Left renal cortex interstitium (tissue), 4 donors: ENCODE results near the gene CASZ1. TPM values are rescaled to one million over a fixed set of nuclear protein-coding genes. Genes with fewer than 3 reads are reported as not detected.
A peak's percentile ranks its signal among the peaks of the same experiment; 100 is the strongest.

Source experiments
- DNase-seq, 4 donors: peaks; one replicate each; pipeline ENCODE4 v3.0.0-alpha.2; 2013; ENCODE audit warnings: low read depth in 4 of 4, low spot score in 2 of 4, missing footprints in 1 of 4
- polyA plus RNA-seq, 4 donors: library from polyadenylated mRNA; unstranded; fragments of 120-200 nt; gene quantifications; one replicate each; pipeline ENCODE4 v1.2.1, GENCODE V29; 2013; ENCODE audit not compliant: insufficient read length in 4 of 4

The CASZ1 gene
- polyA plus RNA-seq, 4 donors: 13.5 to 24.4 (median 19.8) TPM

DNA sequence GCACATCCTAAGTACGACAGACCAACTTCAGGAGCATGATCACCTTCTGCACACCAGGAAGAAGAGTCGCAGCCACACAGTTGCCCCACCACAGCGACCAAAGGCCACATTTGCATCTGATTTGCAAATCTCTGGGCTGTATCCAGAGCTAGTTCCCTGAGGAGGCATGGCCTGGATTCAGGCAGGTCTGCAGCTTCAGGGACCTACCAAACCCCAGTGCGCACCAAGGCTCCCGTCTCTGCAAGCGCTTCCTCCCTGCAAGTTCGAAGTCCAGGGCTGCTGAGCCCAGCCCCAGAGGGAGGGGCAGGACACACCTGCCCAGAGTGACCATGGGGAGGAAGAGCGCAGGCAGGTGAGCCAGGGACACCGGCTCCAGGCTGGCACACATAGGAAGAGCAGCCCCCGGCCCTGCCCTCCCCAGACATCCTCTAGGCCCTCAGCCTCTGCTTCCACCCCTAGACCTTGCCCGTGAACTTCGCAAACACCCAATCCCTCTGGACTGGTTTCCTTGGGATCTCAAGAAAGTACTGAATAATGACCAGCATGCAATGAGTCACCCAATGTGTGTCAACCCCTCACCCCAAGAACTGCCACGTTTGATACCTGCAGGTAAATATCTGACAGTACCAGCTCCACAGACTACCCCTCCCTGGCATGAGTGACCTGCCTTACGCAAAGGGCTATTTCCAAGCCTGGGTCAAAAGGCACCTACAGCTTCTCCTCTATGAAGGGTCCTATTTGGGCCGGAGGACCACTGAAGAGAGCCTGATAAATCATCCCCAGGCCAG, 36.8 kb downstream of the CASZ1 start:
- no peak for DNase-seq

DNA sequence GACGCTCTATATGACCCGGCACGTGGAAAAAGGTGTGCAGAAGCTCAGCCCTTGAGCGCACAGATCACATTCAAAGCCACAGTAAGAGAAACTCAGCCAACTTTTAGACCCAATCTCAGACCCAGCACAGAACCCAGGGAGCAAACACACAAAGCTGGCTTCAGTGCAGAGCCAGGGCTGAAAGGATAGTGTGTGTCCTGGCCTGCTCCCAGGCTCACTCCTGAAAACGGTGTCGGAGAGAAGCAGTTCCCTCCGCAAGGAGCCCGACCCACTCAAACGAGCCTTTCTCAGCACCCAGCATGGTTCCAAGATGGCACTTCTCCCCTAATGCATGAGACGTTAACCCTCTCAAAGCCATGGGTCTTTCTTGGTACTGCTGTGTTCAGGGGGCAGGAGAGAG, 39.6 kb downstream of the CASZ1 start:
- DNase-seq: no peak

DNA sequence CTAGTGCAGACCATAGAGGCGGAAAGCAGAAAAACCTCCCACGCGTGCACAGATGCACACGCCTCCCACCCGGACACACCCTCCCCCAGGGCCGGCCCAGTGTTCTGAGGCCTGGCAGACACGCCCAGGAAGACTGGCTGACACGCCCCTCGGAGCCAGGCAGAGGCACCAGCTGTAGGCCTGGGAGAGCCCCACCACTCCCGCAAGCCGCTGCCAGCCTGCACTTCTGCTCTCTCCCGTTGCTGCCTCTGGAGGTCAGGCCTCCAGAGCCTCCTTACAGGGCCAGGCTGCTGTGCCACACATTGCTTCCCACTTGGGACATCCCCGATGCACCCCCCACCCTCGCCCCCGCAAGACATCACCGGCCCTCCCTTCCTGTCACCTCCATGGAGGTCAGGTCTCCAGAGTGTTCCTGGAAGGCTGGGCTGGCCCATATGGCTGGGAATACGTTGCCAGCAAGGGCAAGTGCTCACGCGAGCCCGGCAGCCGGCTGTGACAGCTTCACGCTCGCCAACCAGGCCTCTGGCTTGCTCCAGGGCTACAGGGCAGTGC, 40.4 kb downstream of the CASZ1 start:
- DNase-seq: peak in 1 of 4 donors; percentile 46

DNA sequence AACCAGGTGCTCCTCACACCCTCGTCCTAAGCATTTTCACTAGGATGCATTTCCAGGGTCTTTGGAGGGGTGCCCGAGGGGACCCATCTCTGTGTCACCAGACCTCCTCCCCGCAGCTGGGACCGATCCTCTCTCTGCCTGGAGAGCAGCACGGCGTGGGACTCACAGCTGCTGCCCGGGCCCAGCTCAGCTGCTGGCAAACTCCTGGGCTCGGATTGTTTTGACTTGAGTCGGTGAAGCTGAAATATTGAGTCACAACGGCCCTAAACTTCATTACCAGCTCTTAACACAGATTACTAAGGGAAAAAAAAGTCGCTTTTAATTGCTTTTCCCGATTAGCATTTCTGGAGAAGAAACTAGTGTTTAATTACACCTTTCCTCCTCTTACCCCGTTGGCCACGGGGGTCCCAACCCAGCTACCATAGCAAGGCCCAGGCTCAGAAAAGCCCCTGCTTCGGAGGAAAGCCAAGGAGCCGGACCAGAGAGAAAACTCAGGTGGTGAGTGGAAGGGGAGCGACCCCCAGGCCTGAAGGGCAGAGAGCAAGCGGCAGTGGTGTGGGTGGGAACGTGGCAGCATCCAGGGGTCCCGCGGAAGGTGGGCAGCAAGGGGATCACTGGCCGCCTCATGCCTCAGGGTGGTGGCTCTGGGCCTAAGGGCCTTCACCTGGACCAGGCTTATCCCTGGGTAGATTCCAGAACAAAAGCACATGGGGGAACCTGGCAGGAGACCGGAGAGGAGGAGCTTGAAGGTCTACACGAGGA, 41.7 kb downstream of the CASZ1 start:
- no peak for DNase-seq

DNA sequence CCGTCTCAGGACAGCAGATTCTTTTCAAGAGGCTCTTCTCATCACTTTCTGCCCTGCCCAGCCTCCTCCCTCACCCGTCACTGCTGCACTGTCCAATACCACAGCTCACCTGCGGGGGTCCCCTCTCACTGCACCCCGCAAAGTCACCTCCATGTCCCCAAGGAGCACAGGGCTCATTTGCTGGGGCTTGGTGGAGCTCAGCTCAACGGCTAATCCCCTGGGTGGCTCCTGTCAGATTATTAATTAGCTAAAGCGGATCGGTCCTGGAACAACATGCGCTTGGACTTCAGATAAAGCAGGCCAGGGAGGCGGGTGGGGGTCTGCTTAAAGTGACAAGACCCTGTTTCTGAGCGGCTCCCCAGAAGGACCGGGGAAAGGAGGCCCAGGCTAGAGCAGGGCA, 43.1 kb downstream of the CASZ1 start:
- DNase-seq: no peak

DNA sequence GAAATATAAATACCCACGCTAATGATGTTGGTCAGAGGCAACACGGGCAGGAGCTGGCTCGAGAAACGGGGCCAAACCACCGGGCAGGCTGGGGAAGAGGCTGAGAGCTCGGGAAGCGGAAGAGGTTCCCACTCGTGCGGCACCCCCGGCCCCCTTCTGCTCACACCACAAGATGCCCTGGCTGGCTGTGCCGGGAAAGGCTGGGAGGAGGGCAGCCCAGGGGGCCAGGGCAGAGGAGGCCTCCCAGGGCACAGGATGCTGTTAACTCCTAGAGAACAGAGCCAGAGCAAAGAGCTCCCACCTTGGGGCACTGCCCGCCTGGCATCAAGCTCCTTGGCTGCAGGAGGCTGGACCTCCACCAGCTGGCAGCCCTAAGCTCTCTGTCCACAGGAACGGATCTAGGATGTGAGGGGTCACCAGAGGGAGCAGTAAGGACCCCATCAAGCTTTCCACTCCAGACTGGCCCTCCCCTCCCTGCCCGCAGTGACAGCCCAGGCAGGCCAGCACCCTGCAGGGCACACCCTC, 44.8 kb downstream of the CASZ1 start:
- DNase-seq: no peak

DNA sequence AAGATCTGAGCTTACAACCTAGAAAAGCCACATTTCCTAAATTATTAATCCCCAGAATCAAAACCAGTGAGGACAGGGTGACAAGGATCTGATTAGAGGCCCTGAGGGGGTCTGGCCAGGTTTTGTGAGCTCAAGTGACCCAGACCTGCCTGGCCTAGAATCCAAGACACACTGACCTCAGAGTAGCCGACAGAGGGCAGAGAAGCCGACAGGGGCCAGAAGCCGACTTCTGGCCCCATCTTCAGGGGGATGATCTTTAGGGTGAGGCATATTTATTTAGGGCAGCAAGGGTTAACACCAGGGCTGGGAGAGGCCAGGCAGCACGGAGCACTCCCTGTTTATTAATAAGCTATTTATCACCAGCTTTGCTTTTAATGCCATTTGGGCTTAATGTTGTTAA, 45.3 kb downstream of the CASZ1 start:
- no peak for DNase-seq

DNA sequence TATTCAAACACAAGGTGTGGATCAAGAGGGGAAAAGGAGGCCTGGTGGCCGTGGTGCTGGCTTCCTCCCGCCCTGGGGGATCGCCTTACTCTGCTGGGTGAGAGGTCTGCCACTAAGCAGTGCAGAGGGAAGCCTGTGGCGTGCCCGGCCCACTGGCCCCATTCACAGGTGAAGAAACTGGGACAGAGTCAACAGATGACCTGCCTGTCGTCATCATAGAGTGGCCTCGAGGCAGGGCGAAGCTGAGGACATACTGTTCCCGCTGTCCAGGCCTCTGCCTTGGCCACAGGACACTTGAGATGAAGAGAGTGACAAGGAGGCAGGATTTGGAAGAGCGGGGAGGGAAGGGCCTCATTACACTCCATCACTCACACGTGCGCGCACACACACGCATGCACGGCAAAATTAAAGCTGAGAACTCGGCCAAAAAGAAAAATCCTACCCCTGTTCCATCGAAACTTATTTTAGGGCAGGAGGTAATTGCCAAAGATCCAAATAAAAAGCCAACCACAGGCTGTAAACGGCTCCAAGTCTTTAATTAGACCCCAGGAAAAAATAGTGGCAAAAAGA, 50.5 kb downstream of the CASZ1 start:
- DNase-seq: no peak

DNA sequence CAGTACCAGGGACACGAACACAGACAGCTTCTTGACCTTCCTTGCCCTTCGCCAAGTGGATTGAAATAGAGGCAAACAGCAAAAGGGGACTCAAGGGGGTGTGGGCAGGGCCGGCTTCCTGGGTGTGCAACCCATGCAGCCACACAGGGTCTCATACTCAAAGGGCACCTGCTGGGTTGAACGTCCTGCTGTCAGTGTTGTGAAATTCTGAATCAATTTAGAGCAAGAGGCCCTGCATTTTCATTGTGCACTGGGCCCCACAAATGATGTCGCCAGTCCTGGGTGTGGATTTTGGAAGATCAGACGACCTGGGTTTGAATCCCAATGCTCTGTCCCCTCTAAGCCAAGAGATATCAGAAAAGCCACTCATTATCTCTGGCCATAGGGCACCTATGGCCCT, 51.1 kb downstream of the CASZ1 start:
- no peak for DNase-seq

DNA sequence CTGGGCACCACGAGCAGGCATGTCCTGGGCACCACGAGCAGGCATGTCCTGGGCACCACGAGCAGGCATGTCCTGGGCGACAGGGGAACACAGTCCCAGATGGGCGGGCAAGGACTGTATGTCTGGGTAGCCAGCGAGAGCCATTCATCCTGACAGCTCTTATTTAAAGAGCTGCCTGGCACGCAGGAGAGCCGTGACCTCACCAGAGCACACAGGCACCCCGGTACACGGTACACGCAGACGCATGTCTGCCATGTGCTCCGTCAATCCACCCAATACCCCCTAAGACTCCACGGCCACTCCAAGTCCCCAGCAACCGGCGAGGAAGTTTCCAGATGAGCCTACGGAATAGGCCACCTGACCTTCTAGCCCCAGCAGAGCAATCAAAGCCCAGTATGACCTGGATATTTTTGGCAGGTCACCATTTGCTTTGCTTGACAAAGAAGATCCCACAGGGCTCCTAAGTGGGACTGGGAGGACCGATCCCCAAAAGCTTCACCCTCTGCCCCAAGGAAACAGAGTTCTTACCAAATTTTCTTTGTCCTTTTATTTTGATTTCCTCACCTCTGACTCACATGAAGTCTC, 51.7 kb downstream of the CASZ1 start:
- DNase-seq: no peak

DNA sequence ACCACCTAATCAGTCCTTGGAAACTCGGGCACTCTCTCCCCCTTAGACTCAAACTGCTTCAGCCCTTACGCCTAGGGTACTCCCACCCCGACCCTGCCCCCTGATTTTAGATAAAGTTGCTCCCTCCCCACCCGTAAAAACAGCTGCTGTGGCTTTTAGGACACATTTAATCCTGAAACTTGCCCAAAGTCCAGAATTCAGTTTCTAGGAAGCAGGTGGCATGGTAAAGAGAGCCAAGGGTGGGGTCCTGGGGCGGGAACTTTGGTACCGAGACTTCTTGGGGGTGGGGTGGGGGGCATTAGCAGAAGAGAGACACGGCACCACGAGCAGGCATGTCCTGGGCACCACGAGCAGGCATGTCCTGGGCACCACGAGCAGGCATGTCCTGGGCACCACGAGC, 52.4 kb downstream of the CASZ1 start:
- DNase-seq: no peak

DNA sequence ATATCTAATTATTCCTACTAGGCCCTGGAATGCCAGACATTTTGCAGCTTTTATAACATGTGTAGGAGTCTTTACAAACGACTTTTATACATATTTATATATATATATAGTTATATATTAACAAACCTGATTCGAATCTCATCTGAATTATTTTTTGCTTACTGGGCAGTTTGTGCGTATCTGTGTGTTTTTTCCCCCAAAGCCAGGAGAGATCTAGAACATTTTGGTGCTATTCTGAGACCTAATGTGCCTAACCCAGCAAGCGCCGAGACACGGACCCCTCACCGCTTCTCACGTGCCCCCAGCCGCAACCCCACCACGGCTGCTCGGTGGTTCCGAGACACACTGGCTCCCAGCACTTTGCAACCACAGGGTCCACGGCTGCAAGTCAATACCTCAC, 54.8 kb downstream of the CASZ1 start:
- no peak for DNase-seq

DNA sequence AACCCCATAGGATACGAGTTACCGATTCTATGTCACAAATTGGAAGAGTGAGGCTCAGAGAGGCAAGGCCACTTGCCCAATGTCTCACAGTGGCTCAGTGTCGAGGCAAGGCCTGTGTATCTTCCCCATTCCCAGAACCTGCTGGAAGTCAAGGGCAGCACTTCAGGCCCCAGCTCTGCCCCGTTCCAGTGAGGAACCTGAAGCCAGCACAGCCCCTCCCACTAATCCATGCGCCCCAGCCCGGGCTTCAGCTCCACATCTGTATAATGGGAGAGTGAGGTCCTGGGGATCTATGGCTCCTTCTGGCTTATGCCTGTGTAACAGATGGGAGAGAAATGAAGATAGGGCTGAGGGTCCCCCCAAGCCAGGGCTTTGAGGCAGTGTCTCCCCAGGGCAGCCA, 56.3 kb downstream of the CASZ1 start:
- no peak for DNase-seq

DNA sequence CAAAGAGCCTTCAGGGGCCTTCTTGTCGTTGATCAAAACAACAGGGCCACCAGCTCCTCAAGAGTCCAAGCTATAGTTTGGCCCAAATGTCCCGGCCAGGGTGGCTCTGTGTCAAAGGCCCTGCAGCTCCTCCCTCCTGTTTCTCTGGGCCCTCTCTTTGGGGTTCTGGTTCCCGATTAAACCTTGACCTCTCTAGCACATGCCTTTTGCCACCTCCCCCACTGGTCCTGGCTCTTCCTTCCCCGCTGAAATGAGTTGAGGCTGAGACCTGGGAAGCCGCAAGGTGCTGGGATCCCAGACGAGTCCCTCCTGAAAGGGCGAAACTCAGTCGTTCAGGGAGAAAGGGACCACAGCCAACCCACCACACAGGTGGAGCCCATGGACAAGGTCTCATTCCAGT, 56.9 kb downstream of the CASZ1 start:
- no peak for DNase-seq

DNA sequence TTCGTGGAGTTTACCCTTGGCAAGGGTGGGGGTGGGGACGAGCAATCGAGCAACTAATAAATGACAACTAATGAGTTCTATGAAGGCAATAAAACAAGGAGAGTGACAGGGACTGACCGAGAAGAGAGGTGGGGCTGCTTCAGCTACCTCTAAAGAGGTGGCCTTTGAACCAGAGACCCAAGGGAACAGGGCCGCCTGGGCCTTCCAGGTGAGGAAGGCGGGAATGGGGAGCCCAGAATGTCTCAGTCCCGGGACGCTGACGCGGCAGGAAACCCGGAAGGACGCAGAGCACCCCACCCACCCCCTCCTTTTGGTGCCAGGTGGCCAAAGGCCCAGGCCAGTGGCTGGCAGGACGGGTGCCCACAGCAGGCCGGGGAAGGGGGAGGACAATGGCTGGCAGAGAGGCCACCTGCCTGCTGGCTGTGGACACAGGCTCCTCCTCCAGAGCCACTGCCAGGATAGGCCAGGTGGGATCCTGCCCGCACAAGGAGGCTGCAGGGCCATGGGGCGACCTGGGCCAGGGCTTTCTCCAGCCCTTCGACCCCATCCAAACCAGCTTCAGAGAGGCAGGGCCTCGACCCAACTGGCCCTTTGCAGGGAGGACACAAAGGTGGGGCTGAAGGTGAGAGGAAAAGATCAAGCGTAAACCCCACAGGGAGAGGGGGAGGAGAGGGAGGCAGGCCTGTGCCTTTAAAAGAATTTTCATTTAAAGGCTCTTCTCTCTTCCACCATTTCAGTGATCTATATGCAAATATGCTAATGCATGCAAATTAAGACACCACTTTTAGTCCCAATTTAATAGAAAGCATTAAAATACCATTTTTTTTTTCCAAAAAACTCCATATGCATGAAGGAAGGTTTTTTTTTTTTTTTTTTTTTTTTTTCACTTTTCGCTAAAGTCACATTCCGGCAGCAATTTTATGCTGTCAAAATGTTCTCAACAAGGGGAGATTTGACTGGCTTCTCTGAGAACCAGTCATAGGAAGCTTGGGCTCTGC, 58.1 kb downstream of the CASZ1 start:
- DNase-seq: no peak

DNA sequence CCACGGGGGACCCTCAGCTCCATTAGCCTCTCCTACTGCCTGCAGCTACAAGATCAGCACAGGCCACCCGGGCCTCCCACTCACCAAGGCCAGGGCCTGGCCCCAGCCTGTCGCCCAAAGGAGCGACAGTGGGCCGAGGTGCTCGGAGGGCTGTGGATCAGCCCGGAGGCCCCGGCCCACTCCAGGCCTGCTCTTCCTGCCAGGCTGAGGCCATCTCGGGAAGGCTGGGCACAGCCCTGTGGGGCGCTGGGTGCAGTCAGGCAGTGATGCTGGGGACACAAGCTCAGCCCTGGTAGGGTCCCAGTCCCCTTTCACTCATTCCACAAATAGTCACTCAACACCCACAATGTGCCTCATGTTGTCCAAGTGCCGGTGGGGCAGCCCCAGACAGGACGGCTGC, 58.8 kb downstream of the CASZ1 start:
- DNase-seq: no peak

DNA sequence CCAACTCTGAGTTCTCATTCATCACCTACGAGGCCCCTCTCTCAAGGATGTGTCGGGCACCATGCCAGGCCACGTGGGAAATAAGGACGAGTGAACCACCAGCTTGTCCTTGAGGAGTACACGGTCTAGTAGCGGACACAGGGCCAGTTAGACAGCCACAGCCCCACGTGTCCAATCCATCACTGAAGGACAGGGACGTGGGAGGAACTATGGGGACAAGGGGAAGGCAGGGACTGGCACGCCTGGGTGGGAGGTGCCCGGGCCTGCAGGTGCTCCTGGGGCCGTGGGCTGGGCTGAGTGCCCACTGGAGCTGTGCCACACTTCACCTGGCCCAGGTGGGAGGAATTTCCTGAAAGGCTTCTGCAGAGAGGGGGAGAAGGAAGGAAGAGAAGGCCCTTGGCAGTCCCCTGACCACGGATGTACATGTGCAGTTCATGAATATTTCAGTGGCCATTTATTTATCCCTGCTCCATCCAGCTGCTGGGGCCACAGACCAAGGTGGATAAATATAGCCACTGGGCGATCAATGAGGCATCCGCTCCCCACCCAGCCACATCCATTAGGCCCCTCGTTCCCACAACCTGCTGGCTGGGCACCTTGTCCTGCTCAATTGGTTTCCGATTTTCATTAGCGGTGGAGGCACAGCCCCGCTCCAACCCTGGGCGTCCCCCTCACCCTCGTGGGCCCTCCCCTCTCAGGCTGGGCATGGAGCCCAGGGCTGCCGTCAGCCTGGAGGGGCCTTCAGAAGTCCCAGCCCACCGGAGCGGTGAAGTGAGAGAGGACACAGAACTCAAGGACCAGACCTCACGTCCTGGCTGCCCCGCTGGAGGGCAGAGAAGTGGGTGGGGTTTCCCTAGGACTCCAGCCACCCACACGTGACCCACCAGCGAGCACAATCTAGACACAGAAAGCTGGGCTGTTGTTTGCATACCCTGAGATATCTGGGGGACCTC, 59.5 kb downstream of the CASZ1 start:
- peak in 1 of 4 donors; percentile 59 for DNase-seq

DNA sequence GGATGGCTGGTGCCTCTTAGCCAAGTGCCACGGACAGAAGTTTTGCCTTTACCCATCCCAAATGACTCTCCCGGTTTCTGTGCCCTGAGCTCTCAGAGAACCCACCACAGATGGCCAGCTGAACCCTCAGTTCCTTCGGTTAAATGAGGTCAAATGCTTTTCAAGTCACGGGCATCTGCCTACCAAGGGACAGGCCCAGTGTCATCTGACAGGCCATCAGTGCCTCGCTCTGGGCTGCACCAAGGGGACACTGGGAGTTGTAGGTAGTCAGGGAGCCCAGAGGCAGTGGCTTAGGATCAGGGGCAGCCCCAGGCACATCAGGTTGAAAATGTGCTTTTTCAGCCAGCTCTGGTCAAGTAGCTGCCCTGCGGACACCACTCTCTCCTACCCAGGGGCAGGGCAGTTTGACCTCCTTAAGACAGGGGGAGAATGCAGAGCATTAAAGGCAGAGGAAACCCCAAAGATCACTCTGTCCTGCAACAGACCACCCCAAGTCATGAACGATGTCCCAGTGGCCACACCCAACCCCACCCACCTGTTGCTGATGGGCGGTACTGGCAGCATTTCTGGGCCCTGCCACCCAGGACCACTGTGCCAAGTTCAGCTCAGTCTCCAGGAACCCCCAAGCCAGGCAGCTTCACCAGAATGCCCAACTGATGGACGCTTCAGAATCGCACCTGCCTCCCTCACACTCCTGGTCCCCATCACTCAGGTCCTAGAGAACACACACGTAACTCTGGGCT, 60.7 kb downstream of the CASZ1 start:
- DNase-seq: no peak
